GM20000 (cell line): ENCODE measurements around the gene LPGAT1.

Experiments used
- DNase-seq: peaks from one replicate; pipeline ENCODE4 v3.0.0; 2012; ENCODE audit warnings: low spot score
- CTCF ChIP-seq: IDR thresholded peaks from 2 replicates; pipeline ENCODE4 v1.5.1; 2012; ENCODE audit warnings: mild to moderate bottlenecking, control low read depth; ENCODE audit errors: extremely low read depth, missing control alignments

LPGAT1 gene

GRCh38 chr1:211710566-211711314, 119.8 kb downstream of the LPGAT1 start:
- no peak for DNase-seq
- TF ChIP-seq CTCF = no peak

GRCh38 chr1:211708926-211709325, 121.6 kb downstream of the LPGAT1 start:
- DNase-seq = no peak
- no peak for TF ChIP-seq CTCF

- TF ChIP-seq CTCF = no peak
- no peak for DNase-seq
Observed at GRCh38 chr1:211708006-211708405, 122.6 kb downstream of the LPGAT1 start.

GRCh38 chr1:211705467-211706091, 125.0 kb downstream of the LPGAT1 start:
- no peak for TF ChIP-seq CTCF
- no peak for DNase-seq

GRCh38 chr1:211704543-211704942, 126.0 kb downstream of the LPGAT1 start:
- TF ChIP-seq CTCF = no peak
- DNase-seq = no peak

GRCh38 chr1:211703812-211704537, 126.6 kb downstream of the LPGAT1 start:
- DNase-seq = no peak
- TF ChIP-seq CTCF = no peak

- DNase-seq = no peak
- TF ChIP-seq CTCF = no peak
Observed at GRCh38 chr1:211701733-211702132, 128.8 kb downstream of the LPGAT1 start.
